Renal cortex interstitium (tissue), 11 donors: ENCODE data around the gene HOXA9. TPM values are rescaled to one million over a fixed set of nuclear protein-coding genes. Genes with fewer than 3 reads are reported as not detected.
A peak's percentile ranks its signal among the peaks of the same experiment; 100 is the strongest.

Experiments
- DNase-seq, 11 donors: peaks; one replicate each; pipeline ENCODE4 v3.0.0-alpha.2; 2013; ENCODE audit warnings: low read depth in 9 of 11, low spot score in 4 of 11; ENCODE audit errors: extremely low read depth in 1 of 11
- polyA plus RNA-seq, 3 donors: library from polyadenylated mRNA; unstranded; fragments of 120-200 nt; gene quantifications; one replicate each; pipeline ENCODE4 v1.2.1, GENCODE V29; 2013; ENCODE audit not compliant: insufficient read length in 3 of 3

The HOXA9 gene
- polyA plus RNA-seq, 3 donors = 107 to 119 (median 118) TPM

DNA sequence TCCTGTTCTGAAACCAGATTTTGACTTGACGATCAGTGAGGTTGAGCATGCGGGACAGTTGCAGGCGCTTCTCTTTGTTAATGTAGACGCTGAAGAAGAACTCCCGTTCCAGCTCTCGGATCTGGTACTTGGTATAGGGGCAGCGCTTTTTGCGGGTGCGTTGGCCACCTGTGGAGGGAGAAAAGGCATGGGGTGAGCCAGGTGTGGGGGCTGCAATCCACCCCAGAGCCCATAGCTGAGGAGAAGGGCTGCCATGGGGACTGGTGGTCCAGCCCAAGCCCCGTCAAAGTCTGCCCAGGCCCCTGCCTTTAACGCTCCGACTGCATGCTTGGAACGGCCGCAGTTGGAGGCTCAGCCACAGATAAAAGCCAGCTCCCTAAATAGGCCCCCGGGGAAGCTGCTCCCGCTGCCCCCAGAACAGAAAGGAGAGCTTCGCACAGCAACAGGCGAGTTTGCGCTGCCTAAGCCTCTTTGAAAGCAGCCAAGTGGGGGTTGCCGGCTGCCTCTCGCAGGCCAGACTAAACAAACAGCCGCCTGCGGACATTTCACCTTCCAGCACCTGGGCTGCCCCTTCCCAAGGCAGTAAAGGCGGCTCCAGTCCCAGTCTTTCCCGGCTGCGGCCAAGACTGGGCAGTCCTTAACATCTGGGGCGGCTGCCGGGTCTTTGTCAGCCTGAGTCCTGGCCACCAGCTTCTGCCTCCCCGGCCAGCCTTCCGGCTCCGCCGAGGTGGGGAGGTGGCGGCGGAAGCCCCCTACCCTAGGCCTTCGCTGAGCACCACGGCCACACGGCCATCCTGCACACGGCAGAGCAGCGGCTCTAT is 17.7 kb upstream of the HOXA9 start:
- DNase-seq = no peak

DNA sequence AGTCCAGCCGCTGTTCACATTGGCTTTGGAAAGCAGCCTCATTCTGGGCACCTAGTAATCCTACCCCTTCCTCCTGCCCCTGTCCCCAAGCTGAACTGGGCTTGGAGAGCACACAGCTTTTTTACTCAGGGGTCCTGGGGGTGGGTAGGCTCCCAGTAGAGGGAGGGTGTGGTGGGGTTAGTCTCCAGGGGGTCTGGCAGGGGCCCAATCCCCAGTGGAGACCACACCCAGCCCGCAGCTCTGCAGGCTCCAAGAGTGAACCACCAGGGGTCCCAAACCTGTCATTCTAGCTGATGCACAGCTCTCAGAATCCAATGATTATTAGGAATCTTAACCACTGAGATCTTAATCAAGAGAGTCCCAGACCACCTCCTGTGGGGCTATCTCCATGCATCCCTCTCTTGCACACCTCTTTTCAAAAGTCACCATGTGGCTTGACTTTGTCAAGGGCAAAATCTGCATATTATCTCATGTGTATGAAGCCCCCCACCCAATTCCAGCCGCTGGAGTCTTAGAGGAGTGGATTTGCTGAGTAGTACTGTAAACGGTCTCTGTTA is 17.0 kb upstream of the HOXA9 start:
- DNase-seq = no peak

DNA sequence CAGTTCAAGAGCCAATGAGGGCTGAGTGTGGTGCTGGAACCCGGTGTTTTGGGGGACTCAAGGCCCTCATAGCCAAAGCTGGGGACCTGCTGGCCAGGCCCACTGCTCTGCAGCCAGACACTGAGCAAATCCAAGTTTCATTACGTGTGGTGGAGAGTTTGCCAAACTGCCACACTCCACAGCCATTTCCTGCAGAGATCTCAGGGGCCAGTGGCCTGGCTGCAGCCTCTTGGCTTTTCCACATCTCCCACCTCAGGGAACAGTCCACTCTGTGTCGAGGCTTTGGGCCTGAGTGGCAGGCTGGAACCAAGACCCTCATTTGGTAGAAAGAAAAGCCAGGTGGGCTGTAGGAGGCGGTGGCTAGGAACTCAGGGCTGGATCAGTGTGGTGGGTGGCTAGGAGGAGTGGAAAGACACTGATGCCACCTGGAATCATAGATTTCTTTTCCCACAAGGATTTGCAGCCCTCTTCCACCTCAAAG is 16.5 kb upstream of the HOXA9 start:
- no peak for DNase-seq

DNA sequence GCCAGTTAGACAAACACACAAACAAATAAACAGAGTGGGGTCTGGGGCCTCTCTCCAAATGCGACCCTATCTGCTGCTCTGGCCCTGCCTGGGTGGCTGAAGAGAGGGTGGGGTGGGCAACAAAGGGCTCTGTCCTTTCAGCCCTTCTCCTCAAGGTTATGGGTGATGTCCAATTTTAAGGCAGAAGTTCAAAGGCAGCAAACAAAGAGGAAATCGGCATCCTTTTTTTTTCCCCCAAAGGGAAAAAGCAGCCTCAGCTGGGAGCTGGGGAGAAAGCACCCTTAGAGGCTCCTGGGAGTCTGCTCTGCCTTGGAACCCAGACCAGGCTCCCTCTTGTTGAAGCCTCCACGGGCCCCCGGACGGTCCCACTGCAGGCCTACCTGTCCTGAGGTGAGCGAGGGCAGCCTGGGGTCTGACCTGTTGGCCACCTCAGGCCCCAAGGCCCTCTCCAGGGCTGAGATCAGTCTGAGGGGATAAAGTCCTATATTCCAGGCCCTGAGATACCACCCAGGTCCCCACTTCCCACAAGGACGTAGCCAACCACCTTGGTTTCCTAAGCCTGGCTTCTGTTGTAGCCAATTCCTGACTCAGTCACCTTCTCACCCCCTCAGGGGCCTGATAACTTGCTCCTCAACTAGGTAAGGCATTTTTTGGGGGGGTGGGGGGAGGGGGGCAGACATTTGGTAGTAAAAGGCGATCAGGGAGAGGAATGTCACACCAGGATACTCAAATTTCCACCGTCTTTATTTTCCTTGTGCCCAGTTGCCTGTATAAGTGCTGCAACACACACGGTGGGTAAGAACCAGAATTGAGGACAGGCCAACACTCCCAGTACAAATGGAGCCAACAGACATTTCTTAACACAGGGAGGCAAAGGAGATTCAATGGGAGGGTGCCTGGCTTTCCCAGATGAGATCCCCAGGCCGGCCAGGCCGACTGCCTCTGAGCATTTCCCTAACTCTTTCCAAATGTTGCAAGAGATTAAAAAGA is 15.4 kb upstream of the HOXA9 start:
- DNase-seq = no peak

DNA sequence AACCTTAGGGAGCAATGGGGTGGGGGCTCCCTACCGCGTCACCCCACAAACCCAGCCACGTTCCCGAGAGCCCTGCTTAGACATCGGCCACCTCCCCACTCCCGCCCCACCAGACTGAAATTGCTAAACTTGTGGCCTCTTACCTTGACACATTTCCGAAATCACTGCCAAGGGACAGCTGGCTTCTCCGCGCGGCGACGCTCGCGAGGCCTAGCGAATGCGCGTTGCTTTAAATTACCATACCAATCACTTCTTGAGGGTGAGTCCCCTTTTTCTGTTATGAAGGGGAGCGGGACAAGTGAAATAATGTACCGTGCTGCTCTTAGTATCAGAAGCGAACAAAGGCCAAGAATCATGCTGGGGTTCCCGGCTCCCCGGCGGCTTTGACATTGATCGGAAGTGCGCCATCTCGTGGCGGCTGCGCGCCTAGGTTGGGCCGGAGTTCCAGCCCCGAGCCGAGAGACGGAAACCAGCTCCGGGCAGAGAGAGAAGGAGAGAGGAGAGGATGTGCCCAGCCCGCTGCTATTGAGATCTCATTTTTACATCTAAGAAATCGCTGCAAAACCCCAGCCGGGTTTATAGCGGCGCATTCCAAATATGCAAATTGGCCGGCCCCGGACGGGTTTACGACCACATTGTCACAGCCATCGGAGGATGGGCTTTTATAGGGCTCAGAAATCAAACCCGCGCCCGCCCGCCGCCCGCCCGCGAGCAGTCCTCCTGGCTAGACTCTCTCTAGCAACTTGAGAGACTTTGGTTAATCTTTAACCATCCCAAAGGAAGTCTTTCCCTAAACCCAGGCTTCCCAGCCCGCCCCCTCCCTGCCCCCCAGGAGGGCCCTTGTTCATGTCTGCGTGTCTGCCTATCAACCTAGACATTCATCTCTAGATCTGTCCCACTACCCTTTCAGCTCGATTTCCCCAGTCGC is 14.4 kb upstream of the HOXA9 start:
- DNase-seq = peak in 10 of 11 donors; percentile 83 to 94 (median 89)

DNA sequence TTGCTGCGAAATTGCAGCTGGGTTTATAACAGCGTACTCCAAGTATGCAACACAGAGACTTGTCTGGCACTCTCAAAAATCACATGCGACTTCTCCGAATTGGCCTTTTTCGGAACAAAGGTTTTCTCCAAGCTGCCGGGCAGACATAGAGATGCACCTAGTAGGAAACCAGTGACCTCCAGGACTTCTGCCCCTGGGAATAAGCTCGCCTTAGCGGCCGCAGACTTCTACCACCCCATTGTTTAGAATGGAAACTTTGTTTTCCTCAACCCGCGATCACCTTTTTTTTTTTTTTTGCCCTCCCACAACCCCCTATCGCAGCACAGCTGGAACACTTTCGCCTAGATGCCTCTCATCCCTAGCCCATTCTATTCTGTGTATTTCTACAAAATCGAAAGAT is 13.7 kb upstream of the HOXA9 start:
- DNase-seq = no peak

DNA sequence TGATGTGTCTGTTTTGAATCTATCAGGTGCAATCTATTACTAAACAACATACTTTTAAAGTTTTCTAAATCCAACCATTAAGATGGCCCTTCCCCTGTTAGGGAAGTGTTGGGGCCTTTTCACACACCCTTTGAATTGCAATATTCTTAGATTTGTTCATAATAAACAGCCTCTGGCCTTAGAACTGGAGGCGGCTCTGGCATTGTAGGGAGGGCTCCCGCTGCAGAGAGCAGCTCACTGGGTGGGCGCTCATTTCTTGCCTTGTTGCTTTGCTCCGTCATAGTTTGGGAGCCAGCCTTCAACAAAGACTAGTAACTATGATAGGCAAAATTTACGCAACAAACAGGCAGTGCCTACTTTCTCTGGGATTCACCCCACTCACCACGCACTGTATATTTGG is 13.0 kb upstream of the HOXA9 start:
- DNase-seq = no peak

DNA sequence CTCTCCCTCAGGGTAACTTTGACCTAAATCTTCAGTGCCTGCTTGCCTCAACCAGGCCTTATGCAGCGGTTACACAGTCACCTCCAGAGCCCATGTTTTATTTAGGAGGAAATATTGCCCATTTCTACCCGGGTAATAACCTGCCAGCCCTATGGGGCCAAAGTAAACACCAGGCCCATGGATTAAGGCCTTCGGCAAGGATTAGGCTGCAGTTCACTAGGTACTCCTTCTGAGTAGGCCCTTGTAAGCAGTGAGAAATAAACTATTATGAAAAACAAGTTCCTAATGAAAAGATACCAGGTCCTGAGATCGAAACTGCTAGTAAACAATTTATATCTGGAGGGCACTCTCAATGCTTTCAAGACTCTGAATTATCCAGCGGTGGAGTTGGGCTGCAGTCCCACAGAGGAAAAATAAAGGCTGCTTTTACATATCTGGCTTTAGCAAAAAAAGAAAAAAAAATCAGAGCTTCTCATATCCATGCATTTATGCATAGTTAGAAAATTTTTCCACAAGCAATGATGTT is 12.5 kb upstream of the HOXA9 start:
- no peak for DNase-seq

DNA sequence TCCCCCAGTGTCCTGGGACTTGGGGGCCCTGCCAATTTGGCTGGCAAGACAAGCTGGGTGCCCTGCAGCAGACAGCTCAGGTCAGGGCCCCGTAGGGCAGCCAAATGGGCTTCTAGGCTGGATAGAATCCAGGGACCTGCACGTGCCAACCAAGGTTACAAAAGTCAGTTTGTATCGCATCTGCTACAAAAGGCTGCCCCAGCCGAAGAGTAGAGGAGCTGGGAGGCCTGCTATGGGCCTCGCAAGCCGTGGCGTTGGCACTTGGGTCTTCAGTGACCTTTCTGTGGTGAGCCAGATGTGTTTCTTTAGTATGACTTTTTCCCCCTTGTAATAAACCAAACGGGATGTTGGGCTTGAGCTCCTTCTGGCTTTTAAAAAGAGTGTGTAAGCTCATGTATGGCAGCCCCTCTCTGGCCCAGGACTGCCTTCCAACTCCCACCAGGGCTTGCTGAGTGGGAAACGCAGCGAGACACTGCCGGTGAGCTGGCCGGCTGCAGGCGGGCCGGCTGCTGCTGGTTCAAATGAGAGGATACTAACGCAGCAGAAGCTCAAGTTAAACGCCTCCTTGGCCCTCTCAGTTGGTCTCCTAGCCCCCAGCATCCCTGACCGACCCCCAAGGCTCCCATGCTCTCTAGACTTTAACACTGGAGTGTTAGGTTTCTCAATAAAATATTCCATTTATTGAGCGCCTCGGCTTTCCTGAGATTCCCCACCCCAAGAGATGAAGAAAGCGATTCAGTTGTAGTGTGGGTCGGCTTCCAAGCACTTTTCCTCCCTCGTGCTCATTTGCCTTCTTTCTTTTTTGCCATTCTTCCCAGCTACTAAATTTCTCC is 11.8 kb upstream of the HOXA9 start:
- no peak for DNase-seq

DNA sequence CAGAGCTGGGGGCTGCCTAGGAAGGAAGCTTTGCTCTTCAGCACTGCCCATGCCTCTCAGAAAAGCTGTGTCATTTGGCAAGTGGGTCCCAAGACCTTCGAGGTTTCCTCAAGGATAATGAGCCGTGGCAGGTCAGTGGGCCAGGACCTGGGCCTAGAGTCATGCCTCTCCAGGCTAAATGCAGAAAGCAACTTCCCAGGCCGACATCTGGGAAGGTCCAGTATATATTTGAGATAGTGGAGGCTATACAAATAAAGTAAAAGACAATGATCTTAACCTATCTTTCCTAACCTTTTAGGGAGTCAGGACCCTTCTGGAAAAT is 11.1 kb upstream of the HOXA9 start:
- no peak for DNase-seq

DNA sequence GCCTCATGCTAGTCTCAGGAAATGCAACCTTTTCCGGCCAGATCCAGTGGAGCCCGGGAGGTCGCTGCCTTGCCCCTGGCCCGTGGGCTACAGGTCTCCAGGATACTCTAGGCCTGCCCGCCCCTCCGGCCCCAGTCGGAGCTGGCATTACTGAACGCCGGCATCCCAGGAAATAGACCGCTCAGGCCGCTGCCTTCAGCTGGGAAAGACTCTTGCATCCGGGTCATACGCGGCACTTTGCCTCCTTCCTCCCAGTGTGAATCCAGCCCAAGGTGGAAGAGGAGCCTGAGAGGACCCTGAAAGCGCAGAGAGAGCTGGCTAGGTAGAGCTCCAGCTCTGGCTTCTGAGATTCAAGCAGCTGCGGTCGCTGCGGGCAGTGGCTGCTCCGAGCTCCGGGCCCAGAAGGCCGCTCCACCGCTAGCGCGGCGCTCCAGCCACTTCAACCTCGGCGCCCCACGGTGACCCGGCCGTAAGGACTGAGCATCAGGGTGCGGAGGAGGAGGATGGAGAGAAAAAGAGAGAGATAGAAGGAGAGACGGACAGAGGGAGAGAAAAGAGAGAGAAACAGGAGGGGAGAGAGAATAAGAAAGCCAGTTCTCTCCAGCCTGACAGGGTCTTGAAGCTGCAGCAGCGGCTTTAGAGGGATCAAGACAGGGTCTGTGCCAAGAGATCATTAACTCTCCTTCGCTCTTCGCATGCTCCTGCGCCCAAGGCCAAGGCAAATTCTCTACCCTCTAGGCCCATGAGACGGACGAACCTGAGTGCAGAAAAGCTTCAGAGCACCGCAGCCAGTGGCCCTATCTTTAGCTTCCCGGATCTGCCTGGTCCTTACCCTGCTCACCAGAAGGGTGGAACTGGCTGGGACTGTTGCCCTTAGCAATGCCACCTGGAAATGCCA is 10.5 kb upstream of the HOXA9 start:
- no peak for DNase-seq

DNA sequence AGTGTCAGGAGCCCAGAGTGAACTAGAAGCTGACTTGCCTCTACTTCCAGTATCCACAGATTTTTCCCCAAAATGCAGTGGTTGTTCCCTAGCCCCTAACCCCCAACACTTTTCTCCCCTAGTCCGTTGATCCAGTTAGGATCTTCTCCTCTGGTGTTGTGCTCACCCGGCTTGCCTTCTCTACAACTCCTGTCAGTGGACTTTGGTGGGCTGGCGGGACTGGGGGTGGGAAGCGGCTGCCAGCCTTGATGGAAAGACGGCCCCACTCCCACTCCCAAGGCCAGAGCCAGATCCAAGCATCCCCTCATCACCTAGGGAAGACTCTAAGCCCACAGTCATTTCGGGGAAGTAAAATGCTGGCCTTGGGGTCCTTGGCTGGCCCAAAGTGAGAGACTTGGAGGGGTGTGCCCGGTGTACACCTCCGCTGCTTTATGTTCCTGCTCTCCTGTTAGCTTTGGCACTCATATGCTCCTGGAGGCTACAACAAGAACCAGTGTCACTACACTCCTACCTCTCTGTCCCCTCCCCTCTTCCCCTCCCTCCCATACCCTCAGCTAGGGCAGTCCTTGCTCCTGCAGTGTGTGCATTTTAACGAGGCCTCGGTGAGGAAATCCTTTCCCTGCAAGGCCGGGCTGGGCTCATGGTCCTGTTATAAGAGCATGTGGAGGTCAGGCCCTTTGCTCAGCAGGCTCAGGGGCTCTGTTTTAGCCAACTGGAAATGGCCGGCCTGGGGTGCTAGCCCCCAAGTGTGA is 9.7 kb upstream of the HOXA9 start:
- peak in 1 of 11 donors; percentile 86 for DNase-seq

DNA sequence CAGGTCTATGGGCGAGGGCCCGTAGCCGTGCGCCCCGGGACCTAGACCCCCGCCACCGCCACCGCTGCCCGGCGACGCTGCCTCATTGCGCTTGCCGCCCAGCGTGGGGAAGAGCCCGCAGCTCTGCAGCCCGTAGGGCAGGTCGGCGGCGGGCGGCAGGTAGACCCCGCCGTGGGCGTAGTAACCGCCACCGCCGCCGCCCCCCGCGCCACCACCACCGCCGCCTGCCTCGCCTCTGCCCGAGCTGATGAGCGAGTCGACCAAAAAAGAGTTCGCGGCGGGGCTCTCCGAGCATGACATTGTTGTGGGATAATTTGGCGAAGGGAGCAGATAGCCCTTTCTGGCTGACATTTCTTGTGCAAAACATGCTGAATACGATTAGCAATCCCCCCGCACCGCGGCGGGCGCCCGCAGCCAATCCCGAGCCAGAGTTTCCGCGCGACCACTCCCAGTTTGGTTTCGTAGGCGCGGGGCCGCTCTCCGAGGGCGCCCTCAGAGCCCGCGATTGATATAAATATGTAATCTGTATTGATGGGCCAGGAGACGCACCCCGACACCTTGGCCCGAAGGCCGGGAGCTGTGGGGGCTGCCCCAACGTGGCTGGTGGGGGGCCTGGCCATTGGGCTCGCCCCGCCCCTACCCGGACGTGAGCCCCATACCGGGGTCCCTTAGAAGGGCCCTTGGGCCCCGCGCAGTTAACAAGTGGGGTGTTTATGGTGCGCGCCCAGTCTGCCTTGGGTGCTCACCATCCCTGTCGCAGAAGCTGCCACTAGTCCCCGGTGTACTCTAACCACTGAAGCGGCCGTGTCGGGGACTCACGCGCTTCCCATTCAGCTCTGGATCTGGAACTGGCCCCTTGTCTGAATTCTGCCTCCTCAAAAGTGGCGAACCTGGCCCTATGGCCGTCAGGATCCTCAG is 8.9 kb upstream of the HOXA9 start, which contains the start of gene HOXA10:
Gene HOXA10, minus strand, starts transcription at position 365 of the 918 bp plus-strand sequence. Its CDS starts 14 bp downstream, at position 351.
- peak in 1 of 11 donors; percentile 78 for DNase-seq

DNA sequence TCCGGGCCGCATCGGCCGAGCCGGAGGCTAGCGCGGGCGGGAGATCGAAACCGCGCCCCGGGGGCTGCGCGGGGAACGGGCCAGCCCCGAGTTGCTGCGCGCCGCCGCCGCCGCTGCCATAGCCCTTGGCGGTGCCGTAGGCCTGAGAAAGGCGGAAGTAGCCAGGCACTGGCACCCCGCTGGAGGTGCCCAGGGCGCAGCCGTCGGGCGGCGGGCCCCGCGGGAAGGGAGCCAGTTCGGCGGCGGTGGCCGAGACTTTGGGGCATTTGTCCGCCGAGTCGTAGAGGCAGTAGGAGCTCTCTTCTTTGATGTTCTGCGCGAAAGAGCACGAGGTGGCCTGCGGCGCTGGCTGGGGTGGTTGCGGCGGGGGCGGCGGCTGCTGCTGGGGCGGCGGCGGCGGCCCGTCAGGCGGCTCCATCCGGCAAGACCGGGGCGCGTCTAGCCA is 8.2 kb upstream of the HOXA9 start:
- DNase-seq = no peak
